Upper lobe of left lung (tissue), 6 donors: ENCODE data around the gene RPS6KA2. TPM values are rescaled to one million over a fixed set of nuclear protein-coding genes. Genes with fewer than 3 reads are reported as not detected.

Source experiments
- ATAC-seq, 2 donors: fragments of 200-7000 bp; cut with Tn5 transposase; one replicate each; pipeline ENCODE4 v1.9.1; 2022; ENCODE audit warnings: mild to moderate bottlenecking in 2 of 2, moderate library complexity in 2 of 2; ENCODE audit not compliant: low FRiP score in 2 of 2
- DNase-seq, 2 donors: peaks; one replicate each; pipeline ENCODE4 v3.0.0-alpha.2; 2019 to 2020
- H3K27ac ChIP-seq, 4 donors: fragments of 200-600 bp; sonication (generic); one replicate each; pipeline ENCODE4 v1.5.1; 2016 to 2019
- H3K27me3 ChIP-seq, 4 donors: fragments of 200-600 bp; sonication (generic); one replicate each; pipeline ENCODE4 v1.5.1; 2017 to 2019
- H3K36me3 ChIP-seq, 4 donors: fragments of 200-600 bp; sonication (generic); one replicate each; pipeline ENCODE4 v1.5.1; 2016 to 2019
- H3K4me1 ChIP-seq, 4 donors: fragments of 200-600 bp; sonication (generic); one replicate each; pipeline ENCODE4 v1.5.1; 2018 to 2019
- H3K4me3 ChIP-seq, 4 donors: fragments of 200-600 bp; sonication (generic); one replicate each; pipeline ENCODE4 v1.5.1; 2017 to 2019; ENCODE audit warnings: mild to moderate bottlenecking in 2 of 4, moderate library complexity in 1 of 4
- H3K9me3 ChIP-seq, 4 donors: fragments of 200-600 bp; sonication (generic); one replicate each; pipeline ENCODE4 v1.5.1; 2018 to 2019
- EP300 ChIP-seq, 4 donors: sonication (generic); formaldehyde crosslinking; IDR thresholded peaks; one replicate each; pipeline ENCODE4 v1.5.1; 2017; ENCODE audit warnings: antibody characterized with exemption in 4 of 4, control low read depth in 2 of 4
- POLR2A ChIP-seq, 4 donors: fragments of 450-650 bp; IDR thresholded peaks; one replicate each; pipeline ENCODE4 v1.5.1; 2016 to 2017; ENCODE audit warnings: antibody characterized with exemption in 4 of 4, mild to moderate bottlenecking in 2 of 4
- POLR2AphosphoS5 ChIP-seq, 2 donors: sonication (generic); formaldehyde crosslinking; IDR thresholded peaks; one replicate each; pipeline ENCODE4 v1.5.1; 2017; ENCODE audit warnings: antibody characterized with exemption in 2 of 2
- WGBS, 2 donors: methylation state at CpG; one replicate each; pipeline ENCODE4 v1.1.5; 2017 to 2018; 5-methylcytosine and 5-hydroxymethylcytosine counted together
- total RNA-seq, 6 donors: library from RNA; depleted of rRNA in 4 of 6; stranded (reverse); fragments of >200 nt in 4 of 6; gene quantifications; one replicate each; pipeline versions ENCODE4 v1.1.0 to v1.2.1, GENCODE V29; 2016 to 2021
- TF ChIP-seq, protein P1 (sequence below), 6 experiments: fragments of 450-650 bp in 4 of 6; fragments of 200-600 bp in 2 of 6; sonication (generic) in 2 of 6; IDR thresholded peaks; one replicate each; pipeline ENCODE4 v1.5.1; 2016 to 2019; ENCODE audit warnings: antibody characterized with exemption in 6 of 6
- donor health status: DM: no; HTN: no; CAD: no; lungs with moderate emphysema.
- donor health status: DM: no; HTN: yes; CAD: no; lungs with severe emphysema.

Gene RPS6KA2
- total RNA-seq, 6 donors from 2014 or later, result 101 to 233 (median 168) TPM

DNA sequence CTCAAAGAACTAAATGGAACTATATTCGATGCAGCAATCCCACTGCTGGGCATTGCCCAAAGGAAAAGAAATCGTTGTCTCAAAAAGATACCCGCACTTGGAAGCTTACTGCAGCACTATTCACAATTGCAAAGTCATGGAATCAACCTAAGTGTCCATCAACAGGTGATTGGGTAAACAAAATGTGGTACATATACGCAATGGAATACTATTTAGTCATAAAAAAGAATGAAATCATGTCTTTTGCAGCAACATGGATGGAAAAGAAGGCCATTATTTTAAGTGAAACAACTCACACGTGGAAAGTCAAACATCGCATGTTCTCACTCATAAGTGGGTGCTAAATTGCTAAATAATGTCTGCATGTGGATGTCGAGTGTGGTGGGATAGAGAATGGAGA lies 173.4 kb downstream of the RPS6KA2 start:
- DNase-seq (no peak), ATAC-seq (no peak)
- TF ChIP-seq, protein P1, sequence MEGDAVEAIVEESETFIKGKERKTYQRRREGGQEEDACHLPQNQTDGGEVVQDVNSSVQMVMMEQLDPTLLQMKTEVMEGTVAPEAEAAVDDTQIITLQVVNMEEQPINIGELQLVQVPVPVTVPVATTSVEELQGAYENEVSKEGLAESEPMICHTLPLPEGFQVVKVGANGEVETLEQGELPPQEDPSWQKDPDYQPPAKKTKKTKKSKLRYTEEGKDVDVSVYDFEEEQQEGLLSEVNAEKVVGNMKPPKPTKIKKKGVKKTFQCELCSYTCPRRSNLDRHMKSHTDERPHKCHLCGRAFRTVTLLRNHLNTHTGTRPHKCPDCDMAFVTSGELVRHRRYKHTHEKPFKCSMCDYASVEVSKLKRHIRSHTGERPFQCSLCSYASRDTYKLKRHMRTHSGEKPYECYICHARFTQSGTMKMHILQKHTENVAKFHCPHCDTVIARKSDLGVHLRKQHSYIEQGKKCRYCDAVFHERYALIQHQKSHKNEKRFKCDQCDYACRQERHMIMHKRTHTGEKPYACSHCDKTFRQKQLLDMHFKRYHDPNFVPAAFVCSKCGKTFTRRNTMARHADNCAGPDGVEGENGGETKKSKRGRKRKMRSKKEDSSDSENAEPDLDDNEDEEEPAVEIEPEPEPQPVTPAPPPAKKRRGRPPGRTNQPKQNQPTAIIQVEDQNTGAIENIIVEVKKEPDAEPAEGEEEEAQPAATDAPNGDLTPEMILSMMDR (IDR thresholded peaks at IDR 0.05), result no peak
- no peak for TF ChIP-seq POLR2A (IDR thresholded peaks at IDR 0.05)
- no peak for TF ChIP-seq POLR2AphosphoS5 (IDR thresholded peaks at IDR 0.05)
- TF ChIP-seq EP300 (IDR thresholded peaks at IDR 0.05), result no peak
- WGBS, 2 donors, result 94 to 96% methylated on average over 7 of the region's 7 CpGs
- Histone ChIP-seq H3K9me3 (no peaks in the 10 kb centered on the region), H3K27me3 (no peaks in the 10 kb centered on the region), H3K27ac (no peak overlapping the region), H3K36me3 (peaks cover 2 to 40% (median 26%) of the 10 kb centered on the region in 4 donors), H3K4me3 (no peak overlapping the region), H3K4me1 (peaks cover 0 to 12% (median 9%) of the 10 kb centered on the region in 4 donors)

DNA sequence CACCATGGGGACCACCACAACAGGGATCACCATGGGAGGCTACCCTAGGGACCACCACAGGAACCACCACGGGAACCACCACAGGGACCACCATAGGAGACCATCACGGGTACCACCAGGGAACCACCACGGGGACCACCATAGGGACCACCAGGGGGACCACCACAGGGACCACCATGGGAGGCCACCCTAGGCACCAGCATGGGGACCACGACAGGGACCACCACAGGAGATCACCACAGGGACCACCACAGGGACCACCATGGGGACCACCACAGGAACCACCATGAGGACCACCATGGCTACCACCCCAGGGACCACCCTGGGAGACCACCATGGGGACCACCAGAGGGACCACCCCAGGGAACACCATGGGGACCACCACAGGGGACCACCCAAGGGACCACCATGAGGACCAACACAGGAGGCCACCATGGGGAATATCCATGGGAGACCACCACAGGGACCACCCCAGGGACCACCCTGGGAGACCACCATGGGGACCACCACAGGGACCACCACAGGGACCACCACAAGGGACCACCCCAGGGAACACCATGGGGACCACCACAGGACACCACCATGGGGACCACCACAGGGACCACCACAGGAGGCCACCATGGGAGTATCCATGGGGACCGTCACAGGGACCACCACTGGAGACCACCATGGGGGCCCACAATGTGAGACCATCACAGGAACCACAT lies 176.7 kb downstream of the RPS6KA2 start:
- DNase-seq (peak in 1 of 2 donors; percentile 15), ATAC-seq (peak; percentile 7 to 21)
- 79% methylated on average over 4 of the region's 5 CpGs; no CpG with 5 or more reads in 1 of the 2 donors for WGBS, 2 donors
- Histone ChIP-seq H3K27me3 (no peaks in the 10 kb centered on the region), H3K36me3 (peaks cover 7 to 57% (median 36%) of the 10 kb centered on the region in 4 donors), H3K4me3 (no peak overlapping the region), H3K27ac (no peak overlapping the region), H3K9me3 (no peaks in the 10 kb centered on the region), H3K4me1 (no peaks in the 10 kb centered on the region)
- TF ChIP-seq POLR2AphosphoS5 (IDR thresholded peaks at IDR 0.05) (no peak), EP300 (IDR thresholded peaks at IDR 0.05) (no peak), POLR2A (IDR thresholded peaks at IDR 0.05) (no peak)

DNA sequence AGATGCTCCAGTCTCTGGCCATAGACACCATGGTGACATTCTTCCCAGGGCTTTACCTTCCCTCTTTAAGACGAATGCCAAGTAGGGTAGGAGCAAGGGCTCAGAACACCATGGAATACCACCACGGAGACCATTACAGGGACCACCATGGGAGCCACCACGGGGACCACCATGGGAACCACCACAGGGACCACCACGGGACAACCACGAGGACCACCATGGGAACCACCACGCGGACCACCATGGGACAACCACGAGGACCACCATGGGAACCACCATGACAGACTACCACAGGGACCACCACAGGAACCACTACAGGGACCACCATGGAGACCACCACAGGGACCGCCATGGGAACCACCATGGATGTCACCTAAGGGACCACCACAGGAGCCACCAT lies 177.4 kb downstream of the RPS6KA2 start:
- no peak for TF ChIP-seq POLR2AphosphoS5 (IDR thresholded peaks at IDR 0.05)
- TF ChIP-seq, protein P1 (IDR thresholded peaks at IDR 0.05), result no peak
- TF ChIP-seq EP300 (IDR thresholded peaks at IDR 0.05), result no peak
- TF ChIP-seq POLR2A (IDR thresholded peaks at IDR 0.05), result no peak
- Histone ChIP-seq H3K27ac (no peak overlapping the region), H3K4me1 (no peaks in the 10 kb centered on the region), H3K36me3 (peaks cover 7 to 61% (median 38%) of the 10 kb centered on the region in 4 donors), H3K27me3 (no peaks in the 10 kb centered on the region), H3K9me3 (no peaks in the 10 kb centered on the region), H3K4me3 (no peak overlapping the region)
- DNase-seq (peak in 1 of 2 donors; percentile 15), ATAC-seq (peak; percentile 10 to 41)
- 91 to 93% methylated on average over 3 to 8 of the region's 9 CpGs for WGBS, 2 donors

DNA sequence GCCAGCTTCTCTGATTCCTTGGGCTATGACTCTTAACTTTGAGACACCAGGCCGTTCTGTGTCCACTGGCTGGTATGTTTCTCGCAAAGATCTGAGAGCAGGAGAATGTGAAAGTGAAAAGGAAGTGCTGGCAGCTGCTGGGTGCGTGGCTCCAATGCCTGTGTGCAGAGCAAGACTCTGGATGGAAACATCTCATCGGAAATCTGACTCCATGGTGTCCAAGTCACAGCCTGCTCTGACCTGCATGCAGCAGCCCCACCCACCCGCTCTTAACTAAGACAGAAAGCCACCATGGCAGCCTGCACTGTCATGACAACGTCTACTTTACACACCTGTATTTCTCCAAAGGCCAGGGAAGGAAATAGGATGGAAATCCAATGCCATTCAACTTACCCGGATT lies 178.0 kb downstream of the RPS6KA2 start:
- no peak overlapping the region for H3K27ac ChIP-seq
- H3K36me3 ChIP-seq, result peaks cover 7 to 67% (median 41%) of the 10 kb centered on the region in 4 donors
- no peaks in the 10 kb centered on the region for H3K27me3 ChIP-seq
- no peak overlapping the region for H3K4me3 ChIP-seq
- ATAC-seq, result no peak
- WGBS, 2 donors, result 87 to 93% methylated on average over 7 of the region's 7 CpGs
- no peaks in the 10 kb centered on the region for H3K9me3 ChIP-seq
- no peak for DNase-seq
- H3K4me1 ChIP-seq, result no peaks in the 10 kb centered on the region
- no peak for TF ChIP-seq POLR2AphosphoS5 (IDR thresholded peaks at IDR 0.05)
- TF ChIP-seq, protein P1 (IDR thresholded peaks at IDR 0.05), result no peak
- no peak for TF ChIP-seq EP300 (IDR thresholded peaks at IDR 0.05)
- no peak for TF ChIP-seq POLR2A (IDR thresholded peaks at IDR 0.05)

DNA sequence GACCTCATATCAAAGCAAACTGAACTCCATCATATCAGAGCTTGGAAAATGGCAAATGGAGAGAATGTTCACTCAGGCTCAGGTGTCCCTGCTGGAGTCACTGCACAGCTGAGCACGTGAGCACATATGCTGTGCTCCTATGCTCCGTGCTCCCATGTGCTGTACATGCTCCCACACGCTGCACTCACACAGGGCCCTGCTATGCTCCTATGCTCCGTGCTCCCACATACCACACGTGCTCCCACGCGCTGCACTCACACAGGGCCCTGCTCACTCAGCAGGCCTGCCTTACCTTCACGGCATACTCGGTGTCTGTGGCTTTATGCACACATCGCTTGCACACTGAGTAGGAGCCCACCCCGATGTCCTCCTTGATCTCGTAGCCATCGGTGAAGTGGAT lies 178.6 kb downstream of the RPS6KA2 start:
- TF ChIP-seq POLR2A (IDR thresholded peaks at IDR 0.05) (no peak), POLR2AphosphoS5 (IDR thresholded peaks at IDR 0.05) (no peak), EP300 (IDR thresholded peaks at IDR 0.05) (no peak)
- TF ChIP-seq, protein P1 (IDR thresholded peaks at IDR 0.05), result no peak
- Histone ChIP-seq H3K27me3 (no peaks in the 10 kb centered on the region), H3K36me3 (peaks cover 7 to 71% (median 42%) of the 10 kb centered on the region in 4 donors), H3K4me1 (no peaks in the 10 kb centered on the region), H3K9me3 (no peaks in the 10 kb centered on the region), H3K27ac (no peak overlapping the region), H3K4me3 (no peak overlapping the region)
- ATAC-seq (no peak), DNase-seq (peak in 1 of 2 donors; percentile 11)
- 88% methylated on average over 13 of the region's 13 CpGs for WGBS, 2 donors
